Measurements from ENCODE around the gene MAP1B. TPM values are rescaled to one million over a fixed set of nuclear protein-coding genes. Genes with fewer than 3 reads are reported as not detected.

MAP1B gene
- total and polyA plus RNA-seq, 10 of the 15 experiments (the other 5 are each of a cell fraction or from before 2014, with no cell fraction given): 0.02 to 0.81 (median 0.06) TPM; not detected in 1

- TF ChIP-seq TCF12 (IDR thresholded peaks at IDR 0.05; ENCODE audit: low read depth, low read length) (no peak), ZBED1 (IDR thresholded peaks at IDR 0.05; ENCODE audit: borderline replicate concordance) (no peak), MYB (IDR thresholded peaks at IDR 0.05; ENCODE audit: borderline replicate concordance, low read depth, low read length) (no peak)
Measured at GRCh38 chr5:72141440-72142355, 34.4 kb downstream of the MAP1B start (continued).

- Histone ChIP-seq H4K20me1 (ENCODE audit: control insufficient read depth, insufficient read depth) (no peaks in the 10 kb centered on the region), H3K9me3 (replicated peaks; ENCODE audit: control insufficient read depth, insufficient read depth, low read length) (no peaks in the 10 kb centered on the region), H2AFZ (ENCODE audit: control insufficient read depth, low read depth, low read length) (no peak overlapping the region), H3K36me3 (ENCODE audit: control insufficient read depth in 2 of 2, insufficient read depth in 2 of 2, low read length in 1 of 2) (no peaks in the 10 kb centered on the region), H3K4me3 (no peak overlapping the region), H3K4me2 (ENCODE audit: control insufficient read depth, insufficient read depth) (no peak overlapping the region), H3K79me2 (ENCODE audit: control insufficient read depth, insufficient read depth, low read length) (no peaks in the 10 kb centered on the region), H3K27ac (ENCODE audit: control insufficient read depth, insufficient read depth) (no peak overlapping the region), H3K27me3 (replicated peaks in 1 of 2; ENCODE audit: control insufficient read depth in 2 of 2, insufficient read depth in 2 of 2, low read length in 1 of 2) (no peaks in the 10 kb centered on the region; a peak in 1 of 4 replicates), H3K9ac (ENCODE audit: control insufficient read depth, insufficient read depth, low read length) (no peak overlapping the region), H3K4me1 (ENCODE audit: control insufficient read depth, insufficient read depth, low read length) (no peaks in the 10 kb centered on the region)
- no peak for DNase-seq (ENCODE audit: low read depth, low spot score)
- ChIA-PET RAD21 (ENCODE audit: unreplicated experiment) (interaction anchor here (0.6 to 1.2 kb wide), 2 partner anchors 163 to 164 kb away, joined by 3 read pairs; no protein-coding TSS in a partner anchor), POLR2A (no interaction called here), CTCF (interaction anchor here (0.7 to 1.7 kb wide), 6 partner anchors 10 to 164 kb away, joined by 3 to 9 read pairs (median 4); no protein-coding TSS in a partner anchor), SMC1A (ENCODE audit: uncharacterized antibody, unreplicated experiment) (interaction anchor here (1.0 to 1.3 kb wide), 2 partner anchors 14 to 20 kb away, joined by 3 read pairs; no protein-coding TSS in a partner anchor)
- no peak for FAIRE-seq
- intact Hi-C loops (cut with micrococcal nuclease; ENCODE audit: unreplicated experiment) (no loop called here), in situ Hi-C loops (cut with MboI) (no loop called here)
- no peak for ATAC-seq
- no TSS peak for BruUV-seq (replicated peaks)
- TF ChIP-seq CREM (IDR thresholded peaks at IDR 0.05; ENCODE audit: low read depth) (no peak), SMAD5 (IDR thresholded peaks at IDR 0.05; ENCODE audit: low read depth) (no peak), RAD21 (IDR thresholded peaks at IDR 0.05; ENCODE audit: insufficient read depth, low read depth, low read length) (no peak), SMARCA5 (IDR thresholded peaks at IDR 0.05) (no peak)
- WGBS (ENCODE audit: insufficient coverage, insufficient replicate concordance, low lambda C conversion rate, missing lambda C conversion rate): 28% methylated on average over 2 of the region's 2 CpGs
Measured at GRCh38 chr5:72144762-72145161, 37.5 kb downstream of the MAP1B start.

All from GM12878 (cell line).